ENCODE data around the gene PLS3.
"Not testable (repeated sequence)": the region's sequence is repeated elsewhere in the genome, so short reads cannot be mapped to it uniquely, and the experiment has no call there.

PLS3 gene, protein sequence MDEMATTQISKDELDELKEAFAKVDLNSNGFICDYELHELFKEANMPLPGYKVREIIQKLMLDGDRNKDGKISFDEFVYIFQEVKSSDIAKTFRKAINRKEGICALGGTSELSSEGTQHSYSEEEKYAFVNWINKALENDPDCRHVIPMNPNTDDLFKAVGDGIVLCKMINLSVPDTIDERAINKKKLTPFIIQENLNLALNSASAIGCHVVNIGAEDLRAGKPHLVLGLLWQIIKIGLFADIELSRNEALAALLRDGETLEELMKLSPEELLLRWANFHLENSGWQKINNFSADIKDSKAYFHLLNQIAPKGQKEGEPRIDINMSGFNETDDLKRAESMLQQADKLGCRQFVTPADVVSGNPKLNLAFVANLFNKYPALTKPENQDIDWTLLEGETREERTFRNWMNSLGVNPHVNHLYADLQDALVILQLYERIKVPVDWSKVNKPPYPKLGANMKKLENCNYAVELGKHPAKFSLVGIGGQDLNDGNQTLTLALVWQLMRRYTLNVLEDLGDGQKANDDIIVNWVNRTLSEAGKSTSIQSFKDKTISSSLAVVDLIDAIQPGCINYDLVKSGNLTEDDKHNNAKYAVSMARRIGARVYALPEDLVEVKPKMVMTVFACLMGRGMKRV

DNA sequence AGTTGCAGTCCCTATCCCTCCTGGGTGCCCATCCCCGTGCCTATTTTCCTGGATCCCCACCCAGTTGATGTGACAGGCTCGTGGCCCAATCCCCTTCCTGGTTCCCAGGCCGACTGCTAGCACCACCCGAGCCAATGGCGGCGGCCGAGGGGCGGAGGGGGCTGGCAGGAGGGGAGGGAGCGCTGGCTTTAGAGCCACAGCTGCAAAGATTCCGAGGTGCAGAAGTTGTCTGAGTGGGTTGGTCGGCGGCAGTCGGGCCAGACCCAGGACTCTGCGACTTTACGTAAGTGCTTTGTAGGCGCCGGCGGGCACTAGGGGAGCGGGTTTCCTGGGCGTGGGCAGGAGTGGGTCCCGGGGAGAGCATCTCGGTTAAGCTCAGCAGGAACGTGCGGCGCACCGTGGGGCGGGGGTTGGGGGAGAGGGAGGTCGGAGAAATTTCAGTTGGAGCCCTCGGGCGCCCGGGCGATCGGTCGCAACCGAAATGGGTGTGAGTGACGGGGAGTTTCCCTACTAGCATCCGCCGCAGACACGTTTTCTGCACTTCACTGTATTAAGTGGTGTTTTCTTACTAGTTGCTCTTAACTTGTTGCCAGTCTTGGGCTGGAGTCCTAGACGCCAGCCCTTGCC, at the start of gene PLS3:
TSS of gene PLS3 (plus strand) at position 197 of the 627 bp plus-strand sequence. CDS start 49,077 bp downstream, outside the sequence.
- peak; percentile 71 to 97 (median 79) for DNase-seq
- intact Hi-C loops (cut with DNase I): loop anchor here (5.0 to 10.0 kb wide), 2 partner anchors 81 to 226 kb away; no protein-coding TSS in a partner anchor

DNA sequence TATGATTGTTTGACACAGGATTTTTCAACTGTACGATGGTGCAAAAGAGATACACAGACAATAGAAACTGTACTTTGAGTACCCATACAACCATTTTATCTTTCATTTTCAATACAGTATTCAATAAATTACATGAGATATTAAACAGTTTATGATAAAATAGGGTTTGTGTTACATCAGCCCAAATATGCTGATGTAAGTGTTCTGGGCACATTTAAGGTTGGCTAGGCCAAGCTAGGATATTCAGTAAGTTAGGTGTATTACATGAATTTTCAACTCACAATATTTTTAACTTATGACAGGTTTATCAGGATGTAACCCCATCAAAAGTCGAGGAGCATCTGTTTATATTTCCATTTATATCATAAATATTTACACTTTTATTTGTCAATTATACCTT, 42.9 kb upstream of the PLS3 start:
- intact Hi-C loops (cut with DNase I): no loop called here

DNA sequence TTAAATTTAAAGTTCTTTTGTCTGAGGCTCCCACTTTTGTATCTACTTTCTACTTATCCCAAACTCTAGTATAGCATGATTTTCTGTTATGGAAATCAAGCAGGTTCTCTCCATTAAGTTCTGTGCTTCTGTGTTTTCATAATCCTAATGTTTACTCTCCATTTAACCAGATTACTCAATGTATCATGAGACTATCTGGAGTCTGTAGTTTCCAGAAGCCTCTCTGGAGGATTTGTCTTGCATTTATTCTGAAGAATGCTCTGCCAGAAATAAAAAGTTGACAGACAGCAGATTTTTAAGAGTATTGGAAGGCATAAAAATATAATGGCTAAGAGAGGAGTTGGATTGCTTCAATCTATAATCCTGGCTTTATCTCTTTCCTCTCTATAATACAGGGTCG, 39.2 kb upstream of the PLS3 start:
- DNase-seq: no peak
- intact Hi-C loops (cut with DNase I): no loop called here

More for the DNA sequence above, 42.9 kb upstream of the PLS3 start:
- no peak for DNase-seq

DNA sequence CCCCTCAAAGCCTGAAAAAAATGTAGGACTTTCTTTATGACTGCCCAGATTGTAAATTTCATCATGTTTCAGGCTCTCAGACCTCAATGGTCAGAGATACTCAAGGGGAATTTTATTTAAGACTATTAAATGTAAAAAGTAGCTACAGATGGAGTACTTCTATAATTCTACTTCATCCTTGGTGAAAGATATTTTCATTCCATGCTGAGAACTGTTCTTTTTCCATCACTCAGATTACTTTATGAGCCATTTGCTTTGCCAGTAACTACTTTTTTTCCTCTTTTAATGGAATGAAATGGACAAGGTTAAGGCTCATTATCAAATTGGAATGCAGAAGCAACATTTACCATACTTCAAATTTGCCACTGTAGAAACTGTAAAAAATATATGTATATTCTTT, 38.0 kb upstream of the PLS3 start:
- intact Hi-C loops (cut with DNase I): no loop called here
- no peak for DNase-seq

DNA sequence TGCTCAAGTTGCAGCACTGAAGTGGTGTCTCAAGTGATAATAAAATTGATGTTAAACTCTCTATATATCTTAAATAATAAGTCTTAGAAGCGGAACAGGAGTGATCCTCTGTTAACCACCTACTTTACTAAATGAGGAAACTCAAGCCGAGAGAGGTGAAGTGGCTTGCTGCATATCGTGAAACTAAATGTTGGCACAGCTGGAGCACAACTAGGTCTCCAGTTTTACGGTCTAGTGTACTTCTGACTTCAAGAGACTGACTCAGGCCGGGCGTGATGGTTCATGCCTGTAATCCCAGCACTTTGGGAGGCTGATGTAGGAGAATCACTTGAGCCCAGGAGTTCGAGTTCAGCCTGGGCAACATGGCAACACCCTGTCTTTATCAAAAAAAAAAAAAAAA, 35.5 kb upstream of the PLS3 start:
- intact Hi-C loops (cut with DNase I): no loop called here
- no peak for DNase-seq

DNA sequence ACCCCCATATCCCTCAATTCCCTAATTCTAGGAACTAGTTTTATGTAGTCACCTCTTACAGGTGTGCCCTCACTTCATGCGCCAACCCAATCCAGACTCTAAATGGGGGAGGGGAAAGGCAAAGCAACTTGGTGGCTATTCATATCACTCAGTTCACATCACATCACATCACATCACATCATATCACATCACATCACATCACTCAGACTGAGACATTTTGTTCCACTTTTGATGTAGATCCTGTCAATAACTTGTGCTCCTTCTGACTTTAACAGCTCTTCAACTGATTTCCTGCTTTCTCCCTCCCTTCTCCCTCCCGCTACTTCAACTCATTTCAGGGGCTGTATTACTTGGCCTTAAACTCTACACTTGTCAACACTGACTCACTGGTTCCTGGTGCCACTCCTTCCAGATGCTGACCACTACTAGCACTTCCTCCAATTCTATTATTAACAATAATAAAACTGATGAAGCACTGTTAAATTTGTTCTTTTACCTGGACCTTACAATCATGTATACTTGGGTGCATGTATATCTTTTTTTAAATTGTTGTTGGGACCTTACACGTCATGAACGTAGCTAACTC, 29.1 kb upstream of the PLS3 start:
- intact Hi-C loops (cut with DNase I): no loop called here
- no peak for DNase-seq

DNA sequence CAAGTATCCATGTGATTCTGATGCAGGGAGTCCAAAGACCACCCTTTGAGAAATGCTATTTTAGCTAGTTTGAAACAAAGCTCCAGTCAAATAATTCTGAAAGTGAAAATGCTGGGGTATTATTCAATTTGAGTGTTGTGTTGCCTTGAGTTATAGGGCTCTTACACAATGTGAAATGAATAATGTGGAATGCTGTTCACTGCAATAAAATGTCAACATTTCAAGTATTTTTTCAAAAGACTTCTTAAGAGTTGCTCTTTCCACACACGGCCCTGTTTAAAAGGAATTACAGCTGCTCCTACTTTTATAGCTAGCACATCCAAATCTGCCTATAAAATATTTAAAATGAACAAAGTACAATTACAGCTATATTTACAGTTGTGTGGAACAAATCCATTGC, 27.5 kb upstream of the PLS3 start:
- intact Hi-C loops (cut with DNase I): no loop called here
- DNase-seq: no peak

DNA sequence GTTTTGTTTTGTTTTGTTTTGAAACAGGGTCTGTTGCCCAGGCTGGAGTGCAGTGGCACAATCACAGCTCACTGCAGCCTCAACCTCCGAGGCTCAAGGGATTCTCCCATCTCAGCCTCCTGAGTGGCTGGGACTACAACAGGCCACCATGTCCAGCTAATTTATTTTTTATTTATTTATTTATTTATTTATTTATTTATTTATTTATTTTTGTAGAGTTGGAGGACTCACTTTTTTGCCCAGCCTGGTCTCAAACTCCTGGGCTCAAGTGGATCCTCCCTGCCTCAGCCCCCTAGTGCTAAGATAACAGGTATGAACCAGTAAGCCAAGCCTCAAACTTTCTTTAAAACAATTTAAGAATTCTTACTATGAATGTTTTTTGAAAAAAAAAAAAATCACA, 26.6 kb upstream of the PLS3 start:
- DNase-seq: no peak
- intact Hi-C loops (cut with DNase I): no loop called here

DNA sequence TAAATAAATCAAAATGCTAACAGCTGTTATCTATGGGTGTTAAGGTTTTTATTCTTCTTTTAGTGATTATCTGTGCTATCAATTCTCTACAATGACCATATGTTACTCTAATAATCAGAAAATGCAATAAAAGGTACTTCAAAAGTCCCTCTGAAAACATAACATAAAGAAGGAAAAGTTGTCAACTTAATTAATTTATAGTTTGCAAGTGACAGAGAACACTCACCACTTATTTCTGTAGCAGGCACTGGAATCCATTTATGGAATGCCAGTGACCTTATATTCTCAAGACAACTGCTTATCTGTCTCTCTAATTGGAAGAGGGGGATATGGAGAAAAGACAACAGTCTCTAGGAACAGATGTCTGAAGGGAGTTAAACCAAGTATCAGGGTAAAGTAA, 25.6 kb upstream of the PLS3 start:
- intact Hi-C loops (cut with DNase I): no loop called here
- DNase-seq: no peak

DNA sequence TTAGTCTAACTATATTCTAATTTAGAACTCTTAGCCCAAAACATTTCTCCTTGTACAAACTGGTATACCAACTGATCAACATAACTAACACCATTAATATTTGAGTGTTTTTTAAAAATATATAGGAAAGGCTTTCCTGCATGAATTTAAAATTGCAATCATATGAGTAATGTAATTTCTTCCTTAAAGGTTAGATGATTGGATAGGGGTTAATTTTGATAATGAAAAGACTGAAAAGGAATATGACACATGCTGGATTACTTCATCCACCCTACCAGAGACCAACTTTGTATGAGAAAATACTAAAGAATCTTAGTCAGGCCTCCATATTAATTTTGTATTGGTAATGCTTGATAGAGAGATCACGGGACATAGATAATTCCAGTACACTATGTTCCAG, 25.1 kb upstream of the PLS3 start:
- intact Hi-C loops (cut with DNase I): no loop called here
- DNase-seq: no peak

DNA sequence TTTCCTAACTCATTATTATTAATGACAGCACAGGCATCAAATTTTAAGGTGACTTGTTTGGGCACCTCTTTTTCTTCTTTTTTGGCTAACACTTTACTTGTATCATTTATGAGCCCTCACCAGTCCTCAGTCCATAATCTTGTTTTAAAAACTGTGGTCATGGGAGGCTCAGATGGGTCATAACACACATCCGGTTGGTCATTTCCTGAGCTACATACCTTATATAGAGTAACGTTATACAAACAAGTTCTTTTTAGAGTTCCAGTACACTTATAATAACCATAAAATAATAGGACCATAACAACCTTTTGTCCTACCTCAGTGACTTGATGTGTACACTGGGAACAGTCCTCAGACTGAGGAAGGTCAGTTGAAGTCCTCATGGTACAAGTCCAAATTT, 21.1 kb upstream of the PLS3 start:
- DNase-seq: no peak
- intact Hi-C loops (cut with DNase I): no loop called here

DNA sequence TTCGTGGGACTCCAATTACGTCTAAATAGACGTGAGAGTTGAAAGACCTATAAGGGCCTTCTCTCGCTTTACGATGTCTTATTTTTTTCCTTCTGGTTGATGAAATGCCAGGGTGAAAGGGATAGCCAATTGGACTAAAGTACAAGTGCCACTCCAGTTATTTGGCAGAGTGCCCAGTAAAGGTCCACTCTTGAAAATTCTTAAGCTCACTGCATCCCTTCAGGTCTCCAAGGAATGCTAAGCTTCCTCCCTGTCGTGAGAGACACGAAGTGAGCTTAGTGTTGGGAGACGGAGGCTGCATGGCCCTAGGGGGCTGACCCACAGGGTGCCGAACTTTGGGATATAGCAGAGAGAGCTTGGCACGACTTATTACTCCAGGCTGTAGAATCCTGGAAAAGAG, 19.9 kb upstream of the PLS3 start:
- DNase-seq; intact Hi-C loops (cut with DNase I): not testable (repeated sequence)

DNA sequence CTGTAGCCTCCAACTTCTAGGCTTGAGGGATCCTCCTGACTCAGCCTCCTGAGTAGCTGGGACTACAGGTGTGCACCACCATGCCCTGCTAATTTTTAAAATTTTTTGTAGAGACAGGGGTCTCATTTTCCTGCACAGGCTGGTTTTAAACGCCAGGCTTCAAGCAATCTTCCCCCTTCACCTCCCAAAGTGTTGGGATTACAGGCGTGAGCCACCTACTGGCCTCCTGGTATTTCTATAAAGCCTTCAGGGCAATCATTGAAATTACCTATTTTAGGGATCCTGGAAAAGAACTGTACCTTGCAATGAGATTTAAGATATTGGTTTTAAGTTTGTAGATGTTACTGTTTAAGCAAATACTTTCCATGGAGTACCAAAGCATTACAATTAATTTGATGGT, 13.5 kb upstream of the PLS3 start:
- no peak for DNase-seq
- intact Hi-C loops (cut with DNase I): no loop called here

DNA sequence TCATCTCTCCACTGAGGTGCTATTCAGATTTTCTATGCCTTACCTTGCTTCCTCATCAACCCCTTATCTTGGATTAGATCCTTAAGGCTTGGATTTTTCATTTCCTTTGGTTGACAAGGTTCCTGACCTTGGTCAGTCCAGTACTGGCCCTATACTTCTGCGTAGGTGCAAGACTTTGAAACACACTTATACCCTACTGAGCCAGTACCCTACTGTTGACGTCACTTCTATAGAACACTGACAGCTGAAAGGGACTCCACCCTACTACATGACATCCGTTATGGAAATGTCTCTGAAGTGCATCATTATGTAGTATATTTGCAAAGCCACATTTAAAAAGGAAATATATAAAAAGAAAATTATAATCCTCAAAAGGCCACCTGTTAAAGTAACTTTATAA, 12.0 kb upstream of the PLS3 start:
- intact Hi-C loops (cut with DNase I): no loop called here
- no peak for DNase-seq

DNA sequence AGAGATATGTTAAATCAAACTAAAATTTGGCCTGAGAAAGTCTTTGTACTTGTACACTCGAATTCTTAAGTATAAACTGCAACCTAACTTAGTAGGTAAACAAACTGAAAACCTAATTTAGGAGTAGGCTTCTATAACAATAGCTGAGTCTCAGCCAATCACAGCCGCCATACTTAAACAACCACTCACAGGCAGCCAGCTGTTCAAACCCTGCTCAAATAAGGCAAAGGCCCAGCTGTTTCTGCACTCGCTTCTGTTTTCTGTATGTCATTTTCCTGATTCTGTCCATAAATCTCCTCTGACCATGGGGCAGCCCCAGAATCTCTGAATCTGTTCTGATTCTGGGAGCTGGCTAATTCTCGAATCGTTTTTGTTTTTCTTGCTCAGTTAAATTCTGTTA, 7.8 kb upstream of the PLS3 start:
- intact Hi-C loops (cut with DNase I): no loop called here
- DNase-seq: no peak

DNA sequence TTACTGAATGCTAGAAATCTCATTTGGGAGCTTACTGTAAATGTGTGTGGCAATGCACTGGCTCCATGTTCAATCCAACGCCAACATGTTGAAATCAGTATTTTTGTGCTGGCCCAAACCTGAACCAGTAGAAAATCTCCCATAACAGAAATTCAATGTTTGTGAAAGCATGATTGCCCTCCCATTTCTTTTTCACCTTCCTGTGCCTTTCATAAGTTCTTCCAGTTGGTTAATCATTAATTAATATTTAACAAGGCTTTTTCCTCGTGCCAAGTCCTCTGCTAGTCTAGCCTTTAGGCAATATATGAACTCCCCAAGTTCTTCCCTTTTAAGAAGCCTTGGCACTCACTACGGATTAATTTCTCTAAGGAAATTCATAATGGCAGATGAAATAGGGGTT, 1.3 kb upstream of the PLS3 start:
- DNase-seq: no peak
- intact Hi-C loops (cut with DNase I): loop anchor here (5.0 to 10.0 kb wide), 2 partner anchors 83 to 225 kb away; no protein-coding TSS in a partner anchor

DNA sequence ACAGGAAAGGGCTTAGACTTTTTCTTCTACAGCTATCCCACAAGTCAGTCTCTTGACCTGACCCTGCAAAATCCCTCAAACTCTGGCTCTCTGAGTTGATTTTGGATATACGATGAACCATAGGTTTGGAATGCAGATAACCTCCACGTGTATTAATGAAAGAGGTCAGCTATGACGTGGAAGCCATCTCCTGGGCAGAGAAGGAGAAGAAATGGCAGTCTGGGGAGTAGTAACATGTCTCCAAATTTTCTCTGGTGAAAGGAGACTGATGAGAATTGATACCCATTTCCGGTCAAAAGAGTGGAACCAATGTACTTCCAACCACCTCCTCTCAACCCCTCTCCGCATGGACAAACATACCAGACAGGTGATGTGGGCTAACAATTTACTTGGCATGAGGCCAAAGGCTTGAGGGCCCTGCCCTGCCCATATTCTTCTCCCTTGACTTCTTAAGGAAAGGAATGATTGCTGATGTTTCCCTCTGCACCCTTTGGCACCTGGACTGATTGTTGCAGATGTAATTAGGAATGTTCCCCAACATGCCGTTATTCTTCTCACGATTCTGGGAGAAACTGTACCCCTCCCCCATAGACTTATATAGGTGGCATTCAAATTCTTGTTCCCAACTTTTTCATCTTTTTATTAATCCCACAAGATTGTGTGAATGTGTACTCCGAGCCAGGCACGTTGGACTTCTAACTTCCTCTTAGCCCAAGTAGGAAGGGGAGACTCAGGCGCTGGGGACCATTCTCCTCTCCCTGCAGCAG, 580 bp upstream of the PLS3 start:
- intact Hi-C loops (cut with DNase I): loop anchor here (5.0 to 10.0 kb wide), 2 partner anchors 82 to 226 kb away; no protein-coding TSS in a partner anchor
- no peak for DNase-seq

DNA sequence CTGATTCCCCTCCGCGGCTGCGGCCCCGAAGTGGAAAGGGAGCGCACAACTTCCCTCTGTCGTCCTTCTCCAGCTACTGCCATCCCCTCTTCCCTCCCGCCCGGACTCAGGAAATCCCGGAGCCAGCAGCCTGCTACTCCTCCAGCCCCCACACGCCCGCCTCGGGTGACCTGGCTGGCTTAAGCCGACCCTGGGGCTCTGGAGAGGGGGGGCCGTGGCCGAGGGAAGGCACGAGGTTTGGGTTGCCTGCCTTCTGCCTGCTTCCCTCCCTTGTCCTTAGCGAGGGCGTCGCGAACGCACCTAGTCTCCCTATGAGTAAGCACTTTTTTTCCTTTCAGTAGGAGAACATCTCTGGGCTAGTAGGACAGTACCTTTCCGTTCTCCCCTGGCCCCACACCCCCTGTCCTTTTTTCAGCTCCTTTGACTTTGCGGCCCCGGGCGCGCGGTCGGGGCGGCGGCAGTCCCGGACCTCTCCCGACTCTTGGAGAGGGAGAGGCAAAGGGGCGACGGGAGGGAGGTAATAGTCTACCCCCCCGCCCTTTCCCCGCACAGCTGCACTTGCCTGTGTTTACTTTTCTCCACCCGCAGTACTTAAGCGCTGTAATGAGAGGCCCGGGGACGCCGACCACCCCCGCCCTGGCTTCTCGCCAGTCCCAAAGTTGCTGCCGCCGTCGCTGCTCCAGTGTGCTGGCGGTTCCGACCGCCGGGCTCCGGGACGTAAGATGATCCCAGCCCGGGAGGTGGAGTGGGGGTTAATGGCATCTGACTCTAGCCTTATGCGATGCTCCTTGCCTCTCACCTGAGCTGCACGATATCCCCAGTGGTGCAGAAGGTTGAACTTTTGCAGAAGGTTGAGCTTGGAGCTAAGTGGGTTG, 868 bp downstream of the PLS3 start:
- peak in 8 of 10 donors; percentile 16 to 91 (median 38) for DNase-seq
- intact Hi-C loops (cut with DNase I): loop anchor here (5.0 to 10.0 kb wide), 2 partner anchors 80 to 227 kb away; no protein-coding TSS in a partner anchor

DNA sequence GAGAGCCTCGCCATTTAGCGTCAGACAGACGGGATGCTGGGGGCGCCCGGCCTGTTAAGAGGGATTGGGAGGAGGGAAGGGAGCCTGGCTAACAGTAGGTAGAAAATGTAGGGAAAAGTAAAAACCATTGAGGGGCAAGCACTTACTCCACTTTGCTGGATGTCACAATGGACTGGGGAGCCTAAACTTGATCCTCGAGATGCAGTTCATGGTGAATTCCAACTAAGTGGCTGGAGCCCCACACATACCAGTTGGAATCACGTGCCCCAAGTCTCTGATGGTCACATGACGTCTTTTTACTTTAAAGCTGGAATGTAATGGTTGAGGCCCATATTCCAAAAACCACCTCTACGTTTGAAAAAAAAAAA, 1.5 kb downstream of the PLS3 start:
- intact Hi-C loops (cut with DNase I): loop anchor here (5.0 to 10.0 kb wide), 2 partner anchors 80 to 228 kb away; no protein-coding TSS in a partner anchor

More for the DNA sequence above, 1.5 kb downstream of the PLS3 start:
- DNase-seq: peak in 2 of 10 donors; percentile 3 to 17
